ENCODE results near the gene YRDC.
A peak's percentile ranks its signal among the peaks of the same experiment; 100 is the strongest.
"Not testable (repeated sequence)": the region's sequence is repeated elsewhere in the genome, so short reads cannot be mapped to it uniquely, and the experiment has no call there.

YRDC gene

DNA sequence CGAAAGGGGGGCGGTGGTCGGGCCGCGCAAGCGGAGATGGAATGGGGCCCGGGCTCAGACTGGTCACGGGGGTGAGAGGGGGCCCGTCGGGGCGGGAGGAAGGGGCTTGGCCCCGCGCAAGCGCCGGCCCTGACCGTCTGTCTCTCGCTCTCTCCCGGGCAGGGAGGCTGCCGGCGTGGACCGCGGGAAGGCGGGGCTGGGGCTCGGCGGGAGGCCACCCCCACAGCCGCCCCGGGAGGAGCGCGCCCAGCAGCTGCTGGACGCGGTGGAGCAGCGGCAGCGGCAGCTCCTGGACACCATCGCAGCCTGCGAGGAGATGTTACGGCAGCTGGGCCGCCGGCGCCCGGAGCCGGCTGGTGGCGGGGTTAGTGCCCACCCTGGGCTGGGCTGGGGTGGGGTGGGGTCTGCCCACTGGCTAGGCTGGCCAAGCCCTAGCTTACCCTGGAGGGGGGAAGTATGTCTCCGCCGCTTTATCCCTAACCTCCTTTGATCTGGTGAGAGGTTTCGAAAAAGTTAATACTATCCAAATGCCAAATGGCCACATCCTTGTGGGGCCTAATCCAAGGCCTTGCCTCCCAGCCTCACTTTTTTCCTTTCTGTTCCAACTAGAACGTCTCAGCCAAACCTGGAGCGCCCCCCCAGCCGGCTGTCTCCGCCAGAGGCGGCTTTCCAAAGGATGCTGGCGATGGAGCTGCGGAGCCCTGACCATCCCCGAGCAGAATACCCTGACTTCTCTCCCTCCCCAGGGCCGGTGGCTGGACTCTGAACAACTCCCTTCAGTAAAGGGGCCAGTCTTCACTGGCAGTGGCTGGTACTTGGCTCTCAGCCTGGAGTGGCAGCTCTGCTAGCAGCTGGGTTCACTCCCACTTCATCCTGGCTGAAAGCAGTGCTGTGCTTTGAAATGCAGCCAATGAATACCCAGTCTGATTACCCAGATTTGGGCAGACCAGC is 636 bp upstream of the YRDC start:
- CTCF ChIA-PET, result interaction anchor here (0.6 to 3.2 kb wide), 3 partner anchors 52 to 334 kb away, joined by 3 to 18 read pairs (median 4); partner anchors contain the start of genes MTF1 and ZC3H12A
- Mint-ChIP-seq H3K4me1 (peaks cover 34% of the 10 kb centered on the region), H3K27ac (peak overlapping the region; percentile 96), H3K4me3 (peak overlapping the region; percentile 97), H3K27me3 (no peaks in the 10 kb centered on the region), H3K9me3 (no peaks in the 10 kb centered on the region), H3K36me3 (peaks cover 35% of the 10 kb centered on the region)
- DNase-seq, result no peak

DNA sequence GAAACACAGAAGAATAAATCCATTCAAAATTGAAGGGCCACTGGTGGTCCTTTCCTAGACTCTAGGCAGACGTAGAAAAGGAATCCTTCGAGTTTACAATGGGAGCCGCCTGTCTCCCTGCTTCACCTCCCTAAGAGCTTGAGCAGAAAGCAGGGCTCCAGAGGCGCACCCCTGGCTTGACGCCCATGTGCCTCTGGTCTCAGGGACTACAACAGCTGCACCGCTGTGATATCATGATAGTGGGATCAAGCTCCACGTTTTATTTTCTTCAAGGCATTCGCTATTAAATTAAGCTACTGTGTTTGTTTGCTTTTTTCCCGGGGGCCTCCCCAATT is 821 bp downstream of the YRDC start:
- H3K9me3 Mint-ChIP-seq, result no peaks in the 10 kb centered on the region
- H3K4me1 Mint-ChIP-seq, result peaks cover 34% of the 10 kb centered on the region
- DNase-seq, result no peak
- H3K36me3 Mint-ChIP-seq, result peaks cover 45% of the 10 kb centered on the region
- CTCF ChIA-PET, result interaction anchor here (0.6 to 3.2 kb wide), 2 partner anchors 53 to 1598 kb away, joined by 4 to 18 read pairs; partner anchors contain the start of gene MTF1
- peak overlapping the region; percentile 83 for H3K4me3 Mint-ChIP-seq
- H3K27me3 Mint-ChIP-seq, result no peaks in the 10 kb centered on the region
- H3K27ac Mint-ChIP-seq, result peak overlapping the region; percentile 83

DNA sequence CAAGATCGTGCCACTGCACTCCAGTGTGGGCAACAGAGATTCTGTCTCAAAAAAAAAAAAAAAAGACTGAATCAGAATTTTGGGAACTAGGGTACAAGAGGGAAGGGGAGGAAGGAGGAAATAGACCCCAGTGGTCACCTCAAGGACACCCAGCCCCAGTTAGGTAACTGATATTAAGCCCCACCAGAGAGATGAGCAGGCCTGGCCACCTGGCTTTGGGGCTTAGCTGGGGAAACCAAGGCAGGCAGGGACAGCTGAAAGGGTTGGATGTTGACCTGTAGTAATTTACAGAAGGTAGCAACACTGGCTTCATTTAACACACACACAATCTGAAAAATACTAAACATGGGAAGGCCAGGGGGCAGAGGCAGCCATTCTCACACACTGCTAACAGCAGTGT is 5.6 kb downstream of the YRDC start:
- Mint-ChIP-seq H3K9me3 (no peaks in the 10 kb centered on the region), H3K27ac (no peak overlapping the region), H3K27me3 (no peaks in the 10 kb centered on the region), H3K4me1 (peaks cover 16% of the 10 kb centered on the region), H3K36me3 (peaks cover 48% of the 10 kb centered on the region), H3K4me3 (no peak overlapping the region)
- DNase-seq, result no peak
- CTCF ChIA-PET, result no interaction called here

DNA sequence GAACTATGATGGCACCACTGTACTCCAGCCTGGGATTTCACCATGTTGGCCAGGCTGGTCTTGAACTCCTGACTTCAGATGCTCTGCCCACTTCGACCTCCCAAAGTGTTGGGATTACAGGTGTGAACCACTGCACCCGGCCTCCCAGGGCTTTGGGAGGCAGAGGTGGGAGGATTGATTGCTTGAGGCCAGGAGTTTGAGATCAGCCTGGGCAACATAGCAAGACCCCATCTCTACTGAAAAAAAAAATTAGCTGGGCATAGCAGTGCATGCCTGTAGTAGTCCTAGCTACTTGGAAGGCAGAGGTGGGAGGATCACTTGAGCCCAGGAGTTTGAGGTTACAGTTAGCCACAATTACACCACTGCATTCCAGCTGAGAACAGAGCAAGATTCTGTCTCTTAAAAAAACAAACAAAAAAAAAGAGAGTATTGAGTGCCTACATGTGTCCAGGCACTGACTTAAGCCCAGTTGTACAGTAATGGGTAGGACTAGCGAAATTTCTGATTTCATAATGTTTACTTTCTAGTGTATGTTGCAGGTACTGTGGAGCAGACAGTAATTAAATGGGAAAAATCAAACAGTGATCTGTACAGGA is 10.2 kb downstream of the YRDC start:
- Mint-ChIP-seq H3K9me3 (no peaks in the 10 kb centered on the region), H3K27me3 (peaks cover 32% of the 10 kb centered on the region), H3K4me3 (no peak overlapping the region), H3K27ac (no peak overlapping the region), H3K36me3 (peaks cover 16% of the 10 kb centered on the region), H3K4me1 (peaks cover 16% of the 10 kb centered on the region)
- no peak for DNase-seq
- CTCF ChIA-PET, result interaction anchor here (1.0 kb wide), 1 partner anchor 12 kb away, joined by 3 read pairs; no protein-coding TSS in a partner anchor

DNA sequence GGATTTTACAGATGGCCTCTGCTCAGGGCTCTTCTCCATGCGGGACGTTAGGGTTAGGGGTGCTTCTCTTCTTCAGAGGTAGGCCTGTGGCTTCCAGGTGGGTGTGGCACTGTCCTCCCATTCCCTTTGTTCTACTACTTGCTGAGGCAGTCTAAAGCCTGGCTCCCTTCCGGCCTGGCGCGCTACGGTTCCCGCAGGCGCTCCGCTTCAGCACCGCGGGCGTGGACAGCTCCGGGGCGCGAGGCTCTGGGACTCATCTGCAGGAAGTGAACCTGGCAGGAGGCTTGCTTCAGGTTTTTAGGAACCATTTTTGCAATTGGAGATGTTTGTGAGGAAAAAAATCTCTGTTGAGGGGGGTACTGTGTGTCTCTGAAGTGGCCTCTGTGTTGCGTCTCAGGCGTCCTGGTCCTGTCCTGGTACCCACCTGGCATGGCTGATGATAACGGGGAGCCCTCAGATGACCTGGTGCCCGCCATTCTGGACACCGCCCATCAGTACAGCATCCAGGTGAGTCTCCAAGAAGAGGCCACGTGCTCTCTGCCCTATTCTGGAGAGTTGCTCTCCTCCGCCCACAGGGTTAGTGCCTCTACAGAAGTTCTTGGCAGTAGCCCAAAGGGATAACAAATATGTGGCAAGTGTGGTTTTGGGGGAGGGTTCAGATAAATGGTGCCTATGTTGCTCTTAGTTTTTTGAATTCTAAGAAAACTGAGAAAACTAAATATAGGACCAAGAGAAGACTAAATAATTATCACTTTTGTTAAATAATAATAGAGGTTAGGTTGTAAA is 12.5 kb downstream of the YRDC start:
- Mint-ChIP-seq H3K27ac (no peak overlapping the region), H3K27me3 (peaks cover 55% of the 10 kb centered on the region), H3K36me3 (peaks cover 6% of the 10 kb centered on the region), H3K4me1 (peaks cover 16% of the 10 kb centered on the region), H3K9me3 (no peaks in the 10 kb centered on the region), H3K4me3 (peak overlapping the region; percentile 65)
- CTCF ChIA-PET, result interaction anchor here (0.7 kb wide), 1 partner anchor 32 kb away, joined by 3 read pairs; no protein-coding TSS in a partner anchor
- DNase-seq, result peak; percentile 72

DNA sequence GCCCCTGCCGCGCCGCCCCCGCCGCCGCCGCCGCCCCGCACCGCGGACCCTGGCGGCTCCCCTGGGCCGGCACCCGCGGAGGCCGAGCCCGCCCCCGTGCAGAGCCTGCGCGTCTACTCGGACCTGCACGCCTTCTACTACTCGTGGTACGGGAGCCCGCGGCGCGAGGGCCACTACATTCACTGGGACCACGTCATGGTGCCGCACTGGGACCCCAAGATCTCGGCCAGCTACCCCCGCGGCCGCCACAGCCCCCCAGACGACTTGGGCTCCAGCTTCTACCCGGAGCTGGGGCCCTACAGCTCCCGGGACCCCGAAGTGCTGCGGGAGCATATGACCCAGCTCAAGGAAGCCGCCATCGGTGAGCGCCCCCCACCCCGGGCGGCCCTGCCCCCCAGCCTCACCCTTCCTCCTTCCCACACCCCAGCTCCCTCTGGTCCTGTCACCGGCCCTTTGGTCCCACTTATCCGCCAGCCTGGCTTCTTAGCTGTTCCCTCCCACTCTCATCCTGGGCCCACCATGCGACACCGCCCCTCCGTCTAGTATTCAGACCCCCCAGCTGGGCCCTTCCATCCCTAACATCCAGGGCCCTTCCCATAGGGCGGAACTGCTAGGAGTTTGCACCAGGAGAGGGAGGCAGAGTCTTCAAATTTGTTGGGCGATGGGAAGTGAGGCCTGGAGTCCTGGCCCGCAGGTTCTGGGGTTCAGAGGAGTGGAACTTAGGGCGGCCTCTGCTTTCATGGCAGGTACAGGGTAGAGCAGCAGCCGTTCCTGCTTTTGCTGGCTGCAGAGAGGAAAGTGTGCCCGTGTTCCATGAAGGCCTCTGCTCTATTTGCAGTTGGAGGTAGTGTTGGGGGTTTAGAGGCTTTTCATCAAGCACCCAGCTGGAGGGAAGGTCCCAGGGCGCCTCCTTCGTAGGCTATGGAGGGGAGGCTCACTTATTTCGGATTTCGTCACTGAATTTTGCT is 13.4 kb downstream of the YRDC start:
- no peak overlapping the region for H3K27ac Mint-ChIP-seq
- H3K4me3 Mint-ChIP-seq, result peak overlapping the region; percentile 65
- peaks cover 16% of the 10 kb centered on the region for H3K4me1 Mint-ChIP-seq
- H3K27me3 Mint-ChIP-seq, result peaks cover 62% of the 10 kb centered on the region
- CTCF ChIA-PET, result interaction anchor here (0.7 kb wide), 1 partner anchor 33 kb away, joined by 3 read pairs; no protein-coding TSS in a partner anchor
- no peaks in the 10 kb centered on the region for H3K9me3 Mint-ChIP-seq
- DNase-seq, result no peak
- peaks cover 3% of the 10 kb centered on the region for H3K36me3 Mint-ChIP-seq

DNA sequence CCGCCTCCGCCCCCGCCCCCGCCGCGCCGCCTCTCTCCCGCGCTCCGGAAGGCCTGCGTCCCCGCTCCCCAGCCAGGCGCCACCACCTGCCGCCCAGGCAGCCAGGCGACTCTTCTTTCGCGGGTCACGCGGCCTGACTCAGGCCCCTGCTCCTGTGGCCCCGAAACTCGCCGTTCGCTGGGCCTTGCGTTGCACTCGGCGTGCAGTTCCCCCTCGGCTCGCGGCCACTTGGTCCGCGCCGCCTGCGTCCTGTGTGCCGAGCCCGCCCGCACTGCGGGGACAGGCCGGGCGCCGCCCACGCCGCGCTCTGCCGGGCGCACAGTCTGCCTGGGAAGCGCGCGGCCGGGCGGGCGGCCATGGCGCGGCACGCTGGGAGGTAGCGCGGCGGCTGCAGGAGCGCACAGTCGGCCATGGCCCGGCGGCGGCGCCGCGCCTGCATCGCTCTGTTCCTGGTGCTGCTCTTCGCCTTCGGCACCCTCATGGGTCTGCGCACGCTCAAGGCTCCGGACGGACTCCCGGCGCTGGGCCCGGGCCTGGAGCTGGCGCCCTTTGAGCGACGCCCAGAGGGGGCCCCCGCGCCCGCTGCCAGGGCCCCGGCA is 14.1 kb downstream of the YRDC start, which contains the start of gene MANEAL:
MANEAL (plus strand) TSS at position 75 of the 599 bp plus-strand sequence; CDS start at position 411, 336 bp downstream.
- H3K4me1 Mint-ChIP-seq, result peaks cover 16% of the 10 kb centered on the region
- no peaks in the 10 kb centered on the region for H3K36me3 Mint-ChIP-seq
- H3K4me3 Mint-ChIP-seq, result peak within 1 kb of the TSS; percentile 65
- H3K27ac Mint-ChIP-seq, result no peak within 1 kb of the TSS
- CTCF ChIA-PET, result no interaction called here
- DNase-seq, result peak; percentile 47
- no peaks in the 10 kb centered on the region for H3K9me3 Mint-ChIP-seq
- peaks cover 65% of the 10 kb centered on the region for H3K27me3 Mint-ChIP-seq

DNA sequence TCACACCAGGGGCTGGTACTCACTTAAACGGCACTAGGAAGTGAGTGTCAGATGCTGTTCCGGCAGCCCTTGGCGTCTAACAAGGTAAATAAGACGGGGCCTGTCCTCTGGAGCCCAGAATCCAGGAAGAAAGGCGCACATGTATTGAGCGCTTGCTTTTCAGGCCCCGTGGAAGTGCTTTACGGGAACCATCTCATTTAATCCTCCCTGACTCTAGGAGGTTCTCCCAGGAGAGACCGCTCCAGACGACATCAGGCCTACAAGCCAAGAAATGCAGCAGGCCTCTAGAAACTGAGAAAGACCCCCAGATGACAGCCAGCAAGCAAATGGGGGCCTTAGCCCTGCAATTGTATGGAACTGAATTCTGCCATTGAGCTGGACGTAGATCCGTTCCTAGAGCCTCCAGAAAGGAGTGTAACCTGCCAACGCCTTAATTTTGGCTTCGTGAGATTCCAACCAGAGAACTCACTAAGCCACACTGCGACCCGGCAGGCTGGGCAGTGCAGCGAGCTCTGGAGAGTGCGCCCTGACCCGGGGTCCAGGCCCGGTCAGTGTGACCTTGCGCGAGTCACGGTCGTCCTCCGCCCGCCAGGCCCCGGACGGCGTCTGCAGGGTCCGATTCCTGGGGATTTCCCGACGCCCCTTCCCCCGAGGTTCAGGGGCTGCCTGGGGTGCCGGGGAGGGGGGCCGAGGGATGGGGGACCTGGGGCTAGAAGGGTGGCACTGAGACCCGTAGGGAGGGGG is 14.9 kb downstream of the YRDC start:
- H3K27me3 Mint-ChIP-seq, result peaks cover 69% of the 10 kb centered on the region
- no peak for DNase-seq
- H3K4me1 Mint-ChIP-seq, result peaks cover 16% of the 10 kb centered on the region
- peak overlapping the region; percentile 26 for H3K4me3 Mint-ChIP-seq
- H3K27ac Mint-ChIP-seq, result no peak overlapping the region
- H3K36me3 Mint-ChIP-seq, result no peaks in the 10 kb centered on the region
- CTCF ChIA-PET, result no interaction called here
- no peaks in the 10 kb centered on the region for H3K9me3 Mint-ChIP-seq

DNA sequence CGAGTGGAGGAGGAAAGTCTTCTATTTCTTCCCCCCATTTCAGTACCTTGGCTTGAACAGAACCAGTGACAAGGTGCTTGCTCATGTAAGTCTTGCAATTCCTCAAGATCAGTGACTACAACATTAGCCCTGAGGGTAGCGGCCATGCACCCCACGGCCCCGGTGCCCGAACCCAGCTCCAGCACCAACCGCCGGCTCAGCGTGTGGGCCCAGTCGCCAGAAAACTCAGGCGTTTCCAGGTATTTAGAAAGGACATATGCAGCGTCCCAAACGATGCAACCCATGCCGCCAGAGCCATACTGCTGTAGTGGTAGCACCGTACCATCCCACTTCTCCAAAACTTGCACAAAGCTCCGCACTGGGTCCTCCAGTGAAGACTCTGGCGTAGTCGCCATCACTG is 25.5 kb downstream of the YRDC start:
- DNase-seq, result no peak
- Mint-ChIP-seq H3K4me3 (no peak overlapping the region), H3K36me3 (no peaks in the 10 kb centered on the region), H3K27me3 (peaks cover 33% of the 10 kb centered on the region), H3K4me1 (no peaks in the 10 kb centered on the region), H3K27ac (no peak overlapping the region), H3K9me3 (no peaks in the 10 kb centered on the region)
- CTCF ChIA-PET, result no interaction called here

DNA sequence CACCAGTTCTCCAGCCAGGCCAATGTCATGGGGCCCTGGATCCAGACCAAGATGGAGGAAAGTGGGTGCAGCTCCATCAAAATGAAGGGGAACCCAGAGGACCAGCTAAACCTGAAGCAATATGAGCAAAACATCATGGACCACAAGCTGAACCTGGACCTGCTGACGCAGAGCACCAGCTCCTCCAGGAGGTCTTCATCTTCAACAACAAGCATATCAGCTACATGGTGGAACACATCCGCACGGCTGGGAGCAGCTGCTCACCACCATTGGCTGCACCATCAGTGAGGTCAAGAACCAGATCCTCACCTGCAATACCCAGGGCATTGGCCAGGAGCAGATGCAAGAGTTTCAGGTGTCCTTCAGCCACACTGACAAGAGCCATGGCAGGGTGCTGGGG is 29.4 kb downstream of the YRDC start:
- DNase-seq, result no peak
- H3K9me3 Mint-ChIP-seq, result no peaks in the 10 kb centered on the region
- H3K36me3 Mint-ChIP-seq, result no peaks in the 10 kb centered on the region
- peaks cover 26% of the 10 kb centered on the region for H3K27me3 Mint-ChIP-seq
- no peaks in the 10 kb centered on the region for H3K4me1 Mint-ChIP-seq
- no peak overlapping the region for H3K4me3 Mint-ChIP-seq
- H3K27ac Mint-ChIP-seq, result no peak overlapping the region
- CTCF ChIA-PET, result no interaction called here

DNA sequence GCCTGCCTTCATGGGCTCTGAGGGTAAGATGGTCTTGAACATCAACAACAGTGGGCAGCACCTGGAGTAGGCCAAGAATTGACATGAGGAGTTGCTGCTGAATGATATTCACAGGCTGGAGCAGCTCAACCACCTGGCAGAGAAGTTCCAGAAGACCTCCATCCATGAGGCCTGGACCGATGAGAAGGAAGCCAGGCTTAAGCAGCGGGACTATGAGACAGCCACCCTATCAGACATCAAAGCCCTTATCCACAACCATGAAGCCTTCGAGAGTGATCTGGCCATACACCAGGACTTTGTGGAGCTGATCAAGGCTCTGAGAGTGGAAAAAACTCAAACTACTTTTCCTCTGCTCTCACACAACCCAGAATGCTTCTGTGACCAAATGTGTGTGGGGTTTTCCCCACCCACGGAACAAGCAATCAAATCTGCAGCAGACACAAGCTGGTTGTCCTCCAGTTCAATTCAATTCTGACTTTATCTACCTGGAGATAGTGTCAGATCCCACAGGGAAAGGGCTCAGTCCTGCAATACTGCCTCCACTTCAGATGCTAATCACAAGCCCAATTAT is 31.0 kb downstream of the YRDC start:
- H3K4me3 Mint-ChIP-seq, result no peak overlapping the region
- DNase-seq, result no peak
- H3K27ac Mint-ChIP-seq, result no peak overlapping the region
- H3K36me3 Mint-ChIP-seq, result no peaks in the 10 kb centered on the region
- CTCF ChIA-PET, result no interaction called here
- no peaks in the 10 kb centered on the region for H3K9me3 Mint-ChIP-seq
- H3K4me1 Mint-ChIP-seq, result no peaks in the 10 kb centered on the region
- peaks cover 19% of the 10 kb centered on the region for H3K27me3 Mint-ChIP-seq

DNA sequence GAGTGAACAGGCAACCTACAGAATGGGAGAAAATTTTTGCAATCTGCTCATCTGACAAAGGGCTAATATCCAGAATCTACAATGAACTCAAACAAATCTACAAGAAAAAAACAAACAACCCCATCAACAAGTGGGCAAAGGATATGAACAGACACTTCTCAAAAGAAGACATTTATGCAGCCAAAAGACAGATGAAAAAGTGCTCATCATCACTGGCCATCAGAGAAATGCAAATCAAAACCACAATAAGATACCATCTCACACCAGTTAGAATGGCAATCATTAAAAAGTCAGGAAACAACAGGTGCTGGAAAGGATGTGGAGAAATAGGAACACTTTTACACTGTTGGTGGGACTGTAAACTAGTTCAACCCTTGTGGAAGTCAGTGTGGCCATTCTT is 36.6 kb downstream of the YRDC start:
- H3K36me3 Mint-ChIP-seq, H3K27ac Mint-ChIP-seq, H3K4me1 Mint-ChIP-seq, H3K9me3 Mint-ChIP-seq, CTCF ChIA-PET, H3K4me3 Mint-ChIP-seq, DNase-seq: not testable (repeated sequence)
- H3K27me3 Mint-ChIP-seq, result peaks cover 42% of the 10 kb centered on the region
